Measurements from ENCODE around the gene P2RY6.

P2RY6 gene

DNA sequence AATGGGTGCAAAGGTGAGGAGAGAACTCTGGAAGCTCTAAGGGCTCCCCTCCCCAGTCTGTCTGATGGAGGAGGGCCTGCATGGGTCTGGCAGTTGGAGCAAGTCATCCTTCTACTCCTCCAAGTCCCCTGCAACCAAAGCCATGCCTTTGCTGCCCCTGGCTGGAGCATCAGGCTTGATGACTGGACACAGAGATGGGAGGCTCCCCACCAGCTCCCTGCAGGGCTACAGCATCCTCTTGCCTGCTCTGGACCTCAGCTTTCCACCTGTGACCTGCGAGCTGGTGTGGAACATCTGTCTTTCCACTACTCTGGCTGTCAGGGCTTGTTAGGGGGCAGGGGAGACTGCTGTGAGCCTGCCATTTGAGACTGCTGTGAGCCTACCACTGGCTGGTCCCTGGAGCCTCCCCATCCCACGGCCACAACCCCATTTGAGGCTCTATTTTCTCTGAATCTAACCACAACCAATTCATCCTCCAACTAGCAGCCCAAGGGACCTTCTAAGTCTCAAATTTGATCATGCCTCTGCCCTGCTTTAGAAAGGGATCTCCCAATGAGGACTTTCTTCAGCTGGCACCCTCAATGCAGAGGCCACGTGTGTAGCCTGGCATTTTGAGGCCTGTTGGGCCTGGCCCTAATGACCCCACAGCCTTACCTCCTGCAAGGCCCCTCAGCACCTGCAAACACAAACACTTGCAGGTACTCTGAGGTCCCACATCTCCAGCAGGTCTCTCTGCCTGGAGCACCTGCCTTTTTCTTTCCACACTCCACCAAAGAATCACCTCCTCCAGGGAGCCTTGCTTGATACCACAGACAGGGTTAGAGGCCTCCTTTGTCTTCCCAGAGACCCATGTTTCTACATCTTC, 9.9 kb downstream of the P2RY6 start:
- DNase-seq = no peak

DNA sequence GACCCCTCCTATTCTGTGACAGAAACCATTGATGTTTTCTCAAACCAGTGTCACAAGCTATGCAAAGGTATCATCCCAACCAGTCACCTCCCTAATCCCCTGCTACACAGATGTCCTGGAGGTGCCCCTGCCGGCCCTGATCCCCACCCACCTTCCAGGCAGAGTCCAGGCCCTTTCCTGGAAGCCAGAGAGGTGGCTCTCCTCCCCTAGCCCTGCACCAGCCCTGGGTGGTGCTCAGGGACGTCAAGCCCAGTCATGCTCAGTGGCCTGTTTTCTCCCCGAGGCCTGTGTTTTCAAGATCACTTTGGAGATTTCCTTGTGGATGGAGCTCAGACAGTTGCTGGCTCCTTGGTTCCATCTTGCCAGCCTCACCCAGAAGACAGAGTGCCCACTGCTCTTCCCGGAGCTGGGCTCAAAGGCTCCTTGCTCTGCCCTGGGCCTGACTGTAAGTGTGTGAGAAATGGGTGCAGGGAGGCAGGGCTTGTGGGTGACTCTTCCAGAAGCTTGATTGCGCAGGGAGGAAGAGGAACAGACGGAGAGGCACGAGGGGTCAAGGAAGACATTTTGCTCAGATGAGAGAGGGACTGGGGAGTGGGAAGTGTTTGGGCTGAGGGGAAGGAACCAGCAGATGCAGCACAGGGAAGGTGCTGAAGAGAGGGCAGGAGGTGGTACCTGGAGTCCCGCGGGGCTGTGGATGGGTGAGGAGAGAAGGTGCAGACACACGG, 11.3 kb downstream of the P2RY6 start:
- DNase-seq = peak in 1 of 2 donors; percentile 28

DNA sequence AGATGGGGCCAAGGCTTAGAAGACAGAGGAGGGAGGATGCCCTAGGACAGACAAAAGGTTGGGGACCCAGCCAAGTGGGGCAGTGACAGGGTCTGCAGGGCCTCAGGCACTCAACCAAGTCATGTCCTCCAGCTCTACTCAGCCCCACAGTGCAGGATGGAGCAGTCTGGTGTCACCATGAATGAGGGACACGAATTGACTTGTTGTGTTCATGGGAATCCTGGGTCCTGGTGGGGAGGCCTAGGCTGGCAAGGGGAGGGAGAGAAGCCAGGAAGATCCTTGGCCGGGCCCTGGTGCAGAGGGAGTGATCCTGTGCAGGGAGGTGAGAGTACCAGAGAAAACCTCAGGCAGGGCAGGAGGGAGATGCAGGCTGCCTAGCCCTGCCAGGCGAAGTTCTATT, 12.0 kb downstream of the P2RY6 start:
- DNase-seq = no peak

DNA sequence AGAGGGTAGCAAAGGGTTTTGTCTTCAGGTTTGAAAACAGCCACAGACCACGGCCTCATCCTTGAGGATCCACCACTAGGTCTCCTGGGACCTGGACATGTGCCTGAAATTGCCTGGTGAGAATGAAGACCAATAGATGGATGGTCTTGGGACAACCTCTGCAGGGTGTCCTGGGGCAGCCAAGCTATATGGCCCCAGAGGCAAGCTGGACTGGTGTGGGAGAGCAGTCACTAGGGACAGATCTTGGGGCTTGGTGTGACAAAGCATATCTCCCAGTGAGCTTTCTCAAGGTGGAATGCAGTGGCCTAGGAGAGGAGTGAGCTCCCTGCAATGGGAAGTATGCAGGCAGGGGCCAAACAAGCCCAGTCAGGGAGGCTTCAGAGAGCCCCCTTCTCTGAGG, 13.6 kb downstream of the P2RY6 start:
- no peak for DNase-seq

DNA sequence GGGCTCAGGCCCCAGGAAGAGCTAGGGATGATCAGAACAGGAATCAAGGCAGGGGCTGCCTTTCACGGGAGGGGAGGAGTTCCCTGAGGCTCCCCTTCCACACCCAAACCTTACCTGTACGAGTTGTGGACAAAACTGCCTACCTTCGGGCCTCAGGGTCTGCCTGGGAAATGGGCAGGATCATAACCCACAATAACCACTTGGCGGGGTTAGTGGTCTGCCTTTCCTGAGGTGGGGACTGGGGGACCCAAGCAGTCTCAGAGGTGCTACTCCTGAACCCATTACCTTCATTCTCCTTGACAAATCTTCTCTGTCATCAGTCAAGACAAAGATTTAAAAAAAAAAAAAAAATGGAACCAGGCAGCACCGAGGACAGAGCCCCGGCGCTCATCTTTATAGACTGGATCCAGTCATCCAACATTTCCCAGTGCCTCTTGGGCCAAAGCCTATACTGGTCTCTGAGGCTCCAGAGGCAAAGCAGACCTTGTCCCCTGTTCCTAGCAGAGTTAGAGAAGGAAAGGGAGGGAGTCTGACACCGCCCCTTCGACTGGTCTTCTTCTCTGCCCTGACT, 14.2 kb downstream of the P2RY6 start:
- no peak for DNase-seq

DNA sequence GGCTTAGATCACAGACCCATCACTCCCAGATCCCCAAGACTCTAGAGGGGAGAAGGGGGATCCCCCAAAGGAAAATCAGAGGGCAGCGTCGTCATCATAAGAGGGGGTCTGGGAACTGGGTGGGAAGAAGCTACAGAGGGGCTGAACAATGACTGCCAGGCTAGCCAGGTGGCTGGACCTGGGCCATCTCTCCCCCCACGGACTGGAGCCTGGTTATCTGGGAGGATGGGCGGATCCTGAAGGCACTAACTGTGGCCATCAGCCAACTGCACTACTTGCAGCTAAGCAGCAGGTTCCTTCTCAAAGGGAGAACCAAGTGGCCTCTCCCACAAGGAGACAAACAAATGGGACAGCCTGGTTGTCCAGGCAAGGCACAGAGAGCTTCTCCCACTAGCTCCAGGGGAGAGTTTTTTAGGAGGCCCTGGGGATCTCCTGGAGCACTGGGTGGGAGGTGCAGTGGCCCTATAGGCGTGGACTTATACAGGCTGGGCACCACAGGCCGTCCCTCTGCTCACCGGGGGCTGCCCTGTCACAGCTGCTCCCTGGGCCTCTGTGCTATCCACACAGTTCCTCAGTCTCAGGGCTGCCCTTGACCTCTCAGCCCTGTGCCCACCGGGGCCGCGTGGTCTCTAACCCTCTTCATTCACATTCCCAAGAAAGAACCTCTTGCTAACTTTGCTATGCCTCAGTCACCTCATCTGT, 15.4 kb downstream of the P2RY6 start:
- no peak for DNase-seq

GRCh38 chr11:73288192-73288872, 16.2 kb downstream of the P2RY6 start:
- no peak for DNase-seq

- DNase-seq = peak; percentile 60 to 81
Measured at GRCh38 chr11:73288873-73289707, 17.0 kb downstream of the P2RY6 start.

- DNase-seq = no peak
Measured at GRCh38 chr11:73290536-73290935, 18.4 kb downstream of the P2RY6 start.

GRCh38 chr11:73291196-73291595, 19.1 kb downstream of the P2RY6 start:
- no peak for DNase-seq

DNA sequence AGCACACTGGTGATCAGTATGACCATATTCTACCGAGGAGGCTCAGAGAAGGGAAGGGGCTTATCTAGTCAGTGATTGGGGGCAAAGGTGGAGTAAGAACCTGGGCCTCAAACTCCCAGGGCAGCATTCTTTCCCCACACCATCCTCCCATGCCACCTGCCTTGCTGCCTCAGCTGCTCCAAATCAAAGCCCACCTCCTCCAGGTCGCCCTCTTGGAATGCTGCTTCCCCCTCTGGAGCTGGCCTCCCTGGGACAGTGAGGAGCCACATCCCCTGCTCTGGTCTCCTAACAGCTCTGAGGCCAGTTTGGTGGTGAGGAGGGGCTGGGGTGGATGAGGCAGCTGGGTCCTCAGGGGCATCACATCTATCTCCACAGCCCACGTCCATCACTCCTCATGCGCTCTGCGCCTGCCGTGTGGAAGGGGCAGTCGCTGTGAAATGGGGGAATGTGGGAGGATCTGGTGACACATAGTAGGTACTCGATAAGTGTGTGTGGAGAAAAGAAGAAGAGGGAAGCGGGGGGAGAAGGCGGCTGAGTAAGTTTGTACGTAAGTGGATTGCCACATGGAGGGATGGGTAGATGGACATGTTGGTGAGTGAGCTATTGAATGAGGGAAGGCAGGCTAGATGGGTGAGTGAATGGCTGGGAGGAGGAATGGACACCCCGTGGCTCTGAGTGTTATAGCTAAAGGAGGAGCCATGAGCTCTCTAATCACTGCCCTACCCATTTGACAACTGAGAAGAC, 19.8 kb downstream of the P2RY6 start:
- DNase-seq = no peak

- DNase-seq = no peak
Measured at GRCh38 chr11:73292525-73292894, 20.4 kb downstream of the P2RY6 start.

- no peak for DNase-seq
Measured at GRCh38 chr11:73293356-73293936, 21.3 kb downstream of the P2RY6 start.

GRCh38 chr11:73294604-73295003, 22.5 kb downstream of the P2RY6 start:
- no peak for DNase-seq

DNA sequence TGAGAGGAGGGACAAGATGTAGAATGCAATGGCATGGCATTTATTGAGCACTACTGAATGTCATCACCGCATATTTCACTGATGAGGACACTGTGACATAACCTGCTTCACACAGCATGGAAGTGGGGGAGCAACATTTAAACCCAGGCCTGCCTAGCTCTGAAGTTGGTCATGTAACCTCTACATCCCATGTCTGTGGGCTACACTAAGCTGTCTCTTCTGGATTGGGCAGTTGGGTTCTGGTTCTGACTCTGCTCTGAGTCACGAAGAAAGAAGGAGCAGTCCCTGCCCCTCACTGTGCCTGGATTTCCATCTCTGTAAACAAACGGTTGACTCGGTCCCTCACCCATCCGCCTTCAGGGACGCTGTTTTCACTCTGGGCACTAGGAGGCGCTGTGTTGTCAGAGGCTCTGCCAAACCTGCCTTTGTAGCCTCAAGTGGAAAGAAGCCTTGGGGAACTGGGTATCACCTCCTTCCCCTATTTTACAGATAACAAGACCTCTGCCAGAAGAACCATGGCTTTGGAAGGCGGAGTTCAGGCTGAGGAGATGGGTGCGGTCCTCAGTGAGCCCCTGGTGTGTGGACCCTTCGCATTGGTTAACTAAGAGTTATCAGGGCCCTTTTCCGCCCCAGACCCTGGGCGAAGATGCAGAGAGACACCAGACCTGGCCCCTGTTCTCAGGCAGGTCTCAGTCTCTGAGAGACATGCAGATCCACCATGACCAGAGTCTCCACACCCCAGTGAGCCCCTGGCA, 23.3 kb downstream of the P2RY6 start:
- peak; percentile 69 to 74 for DNase-seq

DNA sequence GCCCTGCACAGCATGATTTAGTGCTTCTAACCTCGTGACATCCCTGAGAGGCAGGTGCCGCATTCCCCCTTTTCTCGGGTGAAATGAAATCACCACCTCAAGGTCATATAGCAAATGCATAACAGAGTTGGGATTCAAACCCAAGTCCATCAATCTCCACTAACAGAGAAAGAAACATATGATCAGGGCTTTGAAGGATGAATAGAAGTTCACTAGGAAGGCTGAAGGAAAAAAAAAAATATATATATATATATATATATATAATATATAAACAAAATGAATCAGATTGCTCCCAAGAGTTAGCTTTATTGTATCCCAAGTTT, 23.8 kb downstream of the P2RY6 start:
- DNase-seq = no peak

DNA sequence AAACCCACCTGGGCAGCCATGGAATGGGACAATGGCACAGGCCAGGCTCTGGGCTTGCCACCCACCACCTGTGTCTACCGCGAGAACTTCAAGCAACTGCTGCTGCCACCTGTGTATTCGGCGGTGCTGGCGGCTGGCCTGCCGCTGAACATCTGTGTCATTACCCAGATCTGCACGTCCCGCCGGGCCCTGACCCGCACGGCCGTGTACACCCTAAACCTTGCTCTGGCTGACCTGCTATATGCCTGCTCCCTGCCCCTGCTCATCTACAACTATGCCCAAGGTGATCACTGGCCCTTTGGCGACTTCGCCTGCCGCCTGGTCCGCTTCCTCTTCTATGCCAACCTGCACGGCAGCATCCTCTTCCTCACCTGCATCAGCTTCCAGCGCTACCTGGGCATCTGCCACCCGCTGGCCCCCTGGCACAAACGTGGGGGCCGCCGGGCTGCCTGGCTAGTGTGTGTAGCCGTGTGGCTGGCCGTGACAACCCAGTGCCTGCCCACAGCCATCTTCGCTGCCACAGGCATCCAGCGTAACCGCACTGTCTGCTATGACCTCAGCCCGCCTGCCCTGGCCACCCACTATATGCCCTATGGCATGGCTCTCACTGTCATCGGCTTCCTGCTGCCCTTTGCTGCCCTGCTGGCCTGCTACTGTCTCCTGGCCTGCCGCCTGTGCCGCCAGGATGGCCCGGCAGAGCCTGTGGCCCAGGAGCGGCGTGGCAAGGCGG, 24.5 kb downstream of the P2RY6 start:
- no peak for DNase-seq

GRCh38 chr11:73297231-73297590, 25.1 kb downstream of the P2RY6 start:
- no peak for DNase-seq

- DNase-seq = no peak
Measured at GRCh38 chr11:73297702-73298101, 25.6 kb downstream of the P2RY6 start.
